ENCODE measurements around the gene ZNF691. TPM values are rescaled to one million over a fixed set of nuclear protein-coding genes. Genes with fewer than 3 reads are reported as not detected.

Gene ZNF691
- total and polyA plus RNA-seq, 2 donors (not counting 3 experiments of a cell fraction or from before 2014, with no cell fraction given), result 6.6 to 6.9 TPM

DNA sequence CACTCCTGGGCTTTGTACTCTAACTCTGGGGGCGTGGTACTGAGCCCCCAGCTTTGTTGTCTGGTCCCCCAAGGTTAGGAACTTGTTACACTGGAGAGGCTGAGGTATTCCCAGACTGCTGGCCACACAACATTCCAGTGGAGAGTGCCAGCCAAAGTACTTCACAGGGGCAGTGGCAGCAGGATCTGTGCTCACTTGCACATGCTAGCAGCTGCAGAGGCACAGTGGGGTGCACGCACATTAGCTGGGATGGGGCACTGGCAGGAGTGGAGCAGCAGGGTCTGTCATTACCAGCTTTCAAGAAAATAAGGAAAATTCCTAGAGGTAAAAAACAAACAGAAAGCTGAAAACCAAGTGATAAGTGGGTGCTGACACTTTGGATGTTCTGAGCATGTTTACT is 31.0 kb downstream of the ZNF691 start:
- H3K4me1 ChIP-seq (ENCODE audit: control insufficient read depth, extremely low read depth, insufficient read depth, low read length), result no peaks in the 10 kb centered on the region
- H3K4me3 ChIP-seq (replicated peaks in 1 of 3; ENCODE audit: insufficient read depth in 1 of 3, low read depth in 1 of 3, low read length in 3 of 3), result no peak overlapping the region
- no peak overlapping the region for H2AFZ ChIP-seq (ENCODE audit: low read depth, low read length)
- intact Hi-C loops (cut with micrococcal nuclease), result no loop called here
- no peak overlapping the region for H3K9ac ChIP-seq (replicated peaks; ENCODE audit: extremely low read depth, insufficient read depth, low read length)
- H3K9me3 ChIP-seq (replicated peaks; ENCODE audit: control insufficient read depth, insufficient read depth, low read length), result no peaks in the 10 kb centered on the region
- ChIA-PET POLR2A (no interaction called here), CTCF (no interaction called here)
- H3K36me3 ChIP-seq (ENCODE audit: control insufficient read depth in 2 of 2, extremely low read depth in 1 of 2, insufficient read depth in 2 of 2, low read length in 2 of 2), result no peaks in the 10 kb centered on the region
- dilution Hi-C loops (cut with MboI; ENCODE audit: extremely low pct_ligation_motif_present, low sequenced_read_pairs), result no loop called here
- BruUV-seq (replicated peaks), result no TSS peak
- TF ChIP-seq FOS (IDR thresholded peaks at IDR 0.05; ENCODE audit: borderline replicate concordance, insufficient read depth, low read length) (no peak), MYC (IDR thresholded peaks at IDR 0.05; ENCODE audit: low read depth, low read length) (no peak), EZH2 (IDR thresholded peaks at IDR 0.05; ENCODE audit: borderline replicate concordance, low read depth, low read length, severe bottlenecking) (no peak), POLR2A (IDR thresholded peaks at IDR 0.05; ENCODE audit: low read depth, low read length) (no peak), GATA2 (IDR thresholded peaks at IDR 0.05; ENCODE audit: insufficient read depth, insufficient read length, low read depth, low read length) (no peak), JUN (IDR thresholded peaks at IDR 0.05; ENCODE audit: borderline replicate concordance, insufficient read depth, insufficient read length, low read depth) (no peak), POLR2AphosphoS5 (IDR thresholded peaks at IDR 0.05; ENCODE audit: insufficient read depth, low read depth, low read length) (no peak)
- TF ChIP-seq, protein P1, sequence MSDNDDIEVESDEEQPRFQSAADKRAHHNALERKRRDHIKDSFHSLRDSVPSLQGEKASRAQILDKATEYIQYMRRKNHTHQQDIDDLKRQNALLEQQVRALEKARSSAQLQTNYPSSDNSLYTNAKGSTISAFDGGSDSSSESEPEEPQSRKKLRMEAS (IDR thresholded peaks at IDR 0.05; ENCODE audit: insufficient read depth, insufficient read length), result no peak
- TF ChIP-seq, protein P2, sequence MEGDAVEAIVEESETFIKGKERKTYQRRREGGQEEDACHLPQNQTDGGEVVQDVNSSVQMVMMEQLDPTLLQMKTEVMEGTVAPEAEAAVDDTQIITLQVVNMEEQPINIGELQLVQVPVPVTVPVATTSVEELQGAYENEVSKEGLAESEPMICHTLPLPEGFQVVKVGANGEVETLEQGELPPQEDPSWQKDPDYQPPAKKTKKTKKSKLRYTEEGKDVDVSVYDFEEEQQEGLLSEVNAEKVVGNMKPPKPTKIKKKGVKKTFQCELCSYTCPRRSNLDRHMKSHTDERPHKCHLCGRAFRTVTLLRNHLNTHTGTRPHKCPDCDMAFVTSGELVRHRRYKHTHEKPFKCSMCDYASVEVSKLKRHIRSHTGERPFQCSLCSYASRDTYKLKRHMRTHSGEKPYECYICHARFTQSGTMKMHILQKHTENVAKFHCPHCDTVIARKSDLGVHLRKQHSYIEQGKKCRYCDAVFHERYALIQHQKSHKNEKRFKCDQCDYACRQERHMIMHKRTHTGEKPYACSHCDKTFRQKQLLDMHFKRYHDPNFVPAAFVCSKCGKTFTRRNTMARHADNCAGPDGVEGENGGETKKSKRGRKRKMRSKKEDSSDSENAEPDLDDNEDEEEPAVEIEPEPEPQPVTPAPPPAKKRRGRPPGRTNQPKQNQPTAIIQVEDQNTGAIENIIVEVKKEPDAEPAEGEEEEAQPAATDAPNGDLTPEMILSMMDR (IDR thresholded peaks at IDR 0.05; ENCODE audit: extremely low read depth in 1 of 2, insufficient read depth in 1 of 2, low read depth in 1 of 2, low read length in 2 of 2), result no peak
- H4K20me1 ChIP-seq (replicated peaks; ENCODE audit: control insufficient read depth, extremely low read depth, insufficient read depth, low read length), result no peaks in the 10 kb centered on the region
- H3K9me1 ChIP-seq (replicated peaks; ENCODE audit: control insufficient read depth, extremely low read depth, insufficient read depth, low read length), result no peaks in the 10 kb centered on the region
- H3K79me2 ChIP-seq (ENCODE audit: control insufficient read depth, insufficient read depth, low read length), result no peaks in the 10 kb centered on the region
- no peak overlapping the region for H3K27ac ChIP-seq (ENCODE audit: insufficient read depth, low read depth, low read length)
- peaks cover 13 to 29% of the 10 kb centered on the region in 2 experiments for H3K27me3 ChIP-seq (ENCODE audit: control insufficient read depth in 2 of 2, insufficient read depth in 2 of 2, low read length in 2 of 2)
- H3K4me2 ChIP-seq (ENCODE audit: insufficient read depth, low read length), result no peak overlapping the region
- DNase-seq (ENCODE audit: low read depth, low spot score) (no peak), FAIRE-seq (no peak)

Data from endothelial cell of umbilical vein (primary cell).